SJCRH30 (cell line): ENCODE measurements around the gene ARID1B. TPM values are rescaled to one million over a fixed set of nuclear protein-coding genes. Genes with fewer than 3 reads are reported as not detected.
A peak's percentile ranks its signal among the peaks of the same experiment; 100 is the strongest.

Experiments used
- DNase-seq, 2 experiments: peaks; one replicate each; pipeline ENCODE4 v3.0.0-alpha.2; 2015 to 2020
- H3K27ac ChIP-seq: fragments of 250-450 bp; sonication (Bioruptor Pico); 2 replicates; pipeline ENCODE4 v1.5.1; 2020; ENCODE audit warnings: mild to moderate bottlenecking, moderate library complexity
- H3K27me3 ChIP-seq: fragments of 250-450 bp; sonication (Bioruptor Pico); 2 replicates; pipeline ENCODE4 v1.5.1; 2020; ENCODE audit warnings: mild to moderate bottlenecking, moderate library complexity
- H3K36me3 ChIP-seq: fragments of 250-450 bp; sonication (Bioruptor Pico); 2 replicates; pipeline ENCODE4 v1.5.1; 2020; ENCODE audit warnings: mild to moderate bottlenecking, moderate library complexity
- H3K4me1 ChIP-seq: fragments of 250-450 bp; sonication (Bioruptor Pico); 2 replicates; pipeline ENCODE4 v1.5.1; 2020; ENCODE audit warnings: mild to moderate bottlenecking, moderate library complexity
- H3K4me3 ChIP-seq: fragments of 250-450 bp; sonication (Bioruptor Pico); 2 replicates; pipeline ENCODE4 v1.5.1; 2020; ENCODE audit warnings: mild to moderate bottlenecking, moderate library complexity
- H3K9me3 ChIP-seq: fragments of 250-450 bp; sonication (Bioruptor Pico); replicated peaks from 2 replicates; pipeline ENCODE4 v1.5.1; 2020; ENCODE audit warnings: mild to moderate bottlenecking, moderate library complexity
- total RNA-seq: library from RNA; depleted of rRNA; stranded (reverse); fragments of >200 nt; shearing (Covaris generic); gene quantifications from 2 replicates; pipeline ENCODE4 v1.2.3, GENCODE V29; 2014

Gene ARID1B
- total RNA-seq, 1 experiment from 2014 or later: 28.5 TPM

DNA sequence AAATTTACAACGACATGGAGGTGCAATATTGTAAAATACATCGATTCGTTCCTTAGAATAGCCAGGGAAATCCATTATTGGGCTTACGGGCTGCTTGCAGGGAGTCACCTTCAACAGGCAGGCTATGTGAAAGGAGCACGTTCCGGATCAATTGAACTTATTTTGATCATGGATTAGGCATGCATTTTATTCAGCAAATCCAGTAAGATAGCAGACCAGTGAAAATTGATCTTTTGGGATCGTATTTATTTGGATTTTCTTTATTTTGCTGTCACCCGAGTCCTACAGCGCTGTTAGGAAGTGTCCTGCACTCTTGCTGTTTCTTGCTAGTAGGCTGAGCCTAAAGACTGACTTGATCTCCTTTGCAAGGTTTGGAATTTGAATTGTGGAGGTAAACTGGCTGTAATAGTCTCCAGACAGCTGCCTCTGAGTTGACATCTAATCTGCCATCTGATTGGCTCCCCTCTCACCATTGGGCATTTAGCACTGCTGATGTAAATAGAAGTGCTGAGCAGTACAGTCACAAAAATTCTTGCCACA is 3.0 kb downstream of the ARID1B start:
- peak overlapping the region; percentile 86 for H3K4me3 ChIP-seq
- peak; percentile 70 to 88 for DNase-seq
- H3K4me1 ChIP-seq: peaks cover 18% of the 10 kb centered on the region
- H3K36me3 ChIP-seq: no peaks in the 10 kb centered on the region
- no peaks in the 10 kb centered on the region for H3K27me3 ChIP-seq
- no peaks in the 10 kb centered on the region for H3K9me3 ChIP-seq
- peak overlapping the region; percentile 86 for H3K27ac ChIP-seq

DNA sequence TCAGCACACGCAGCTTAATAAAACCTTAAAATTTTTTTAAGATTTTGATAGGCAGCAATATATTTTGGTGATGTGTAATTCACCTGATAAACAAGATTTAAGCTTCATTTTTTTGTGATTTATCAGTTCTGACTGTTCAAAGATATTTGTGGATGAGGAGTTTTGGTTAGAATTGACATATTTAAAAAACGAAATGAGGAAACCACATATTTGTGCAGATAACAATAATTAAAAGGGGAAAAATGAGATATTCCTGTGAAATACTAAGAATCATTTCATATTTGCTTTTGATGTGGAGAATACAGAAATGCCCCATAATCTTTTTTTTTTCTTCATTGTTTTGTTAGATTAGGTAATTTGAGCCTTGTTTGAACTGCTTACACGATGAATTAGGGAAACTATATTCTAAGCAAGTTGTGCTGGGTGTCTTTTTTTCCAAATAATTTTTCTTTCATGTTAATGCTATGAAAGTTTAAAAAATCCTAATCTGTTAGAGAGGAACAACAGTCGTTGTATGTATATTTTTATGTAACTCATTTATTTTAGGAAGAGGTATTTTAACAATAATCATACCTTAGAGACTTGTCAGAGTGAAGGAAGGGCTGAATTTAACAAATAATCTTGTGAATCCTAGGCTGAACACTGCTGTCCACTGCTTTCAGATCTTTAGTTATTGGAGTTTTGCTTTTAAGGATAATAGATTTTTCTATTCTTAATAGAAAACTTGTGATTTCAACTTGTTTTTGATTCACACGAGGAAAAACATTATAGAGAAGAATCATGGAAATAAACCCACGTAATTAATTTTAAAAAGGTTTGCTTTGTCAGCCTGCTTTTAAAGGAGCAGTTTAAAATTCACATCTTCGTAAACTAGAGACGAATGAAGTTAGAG is 4.0 kb downstream of the ARID1B start:
- H3K27me3 ChIP-seq: no peaks in the 10 kb centered on the region
- no peak overlapping the region; the same call in 1 of the 2 replicates for H3K4me3 ChIP-seq
- DNase-seq: no peak
- H3K4me1 ChIP-seq: peaks cover 13% of the 10 kb centered on the region
- H3K9me3 ChIP-seq: no peaks in the 10 kb centered on the region
- peaks cover 3% of the 10 kb centered on the region; the same call in 1 of the 2 replicates for H3K36me3 ChIP-seq
- no peak overlapping the region for H3K27ac ChIP-seq

DNA sequence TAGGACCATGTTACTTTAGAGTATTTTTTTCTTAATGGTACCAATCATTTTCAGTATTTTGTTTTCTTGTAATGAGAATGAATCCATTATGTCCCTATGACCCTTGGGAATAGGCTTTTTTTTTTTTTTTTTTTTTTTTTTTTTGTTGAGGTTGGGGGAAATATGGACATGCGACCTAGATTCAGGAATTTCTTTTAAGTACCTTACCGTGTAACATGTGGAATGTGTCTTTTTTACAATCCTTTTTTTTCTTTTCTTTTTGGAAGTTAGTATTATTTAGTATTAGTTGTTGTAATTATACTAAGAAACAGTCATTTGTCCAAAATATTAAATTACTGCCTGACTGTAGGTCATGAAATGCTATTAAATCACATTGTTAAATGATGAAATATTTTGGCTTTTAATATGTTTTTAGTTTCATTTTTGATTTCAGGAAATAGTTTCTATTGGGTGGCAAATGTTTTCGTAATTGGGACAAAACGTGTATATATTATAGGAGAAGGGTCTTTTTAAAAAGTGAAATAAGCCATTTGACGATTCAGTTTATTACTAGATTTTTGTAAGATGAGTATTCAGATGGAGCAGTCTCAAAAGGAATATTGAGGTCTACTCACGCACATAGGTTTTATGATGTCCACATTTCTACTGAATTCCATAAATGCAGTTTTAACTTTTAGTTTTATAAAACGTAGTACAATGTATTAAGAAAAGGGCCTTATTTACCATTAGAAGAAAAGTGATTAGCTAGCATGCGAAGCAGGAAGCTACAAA is 4.9 kb downstream of the ARID1B start:
- no peaks in the 10 kb centered on the region for H3K27me3 ChIP-seq
- H3K4me1 ChIP-seq: peaks cover 13% of the 10 kb centered on the region
- H3K27ac ChIP-seq: no peak overlapping the region
- H3K4me3 ChIP-seq: no peak overlapping the region
- no peaks in the 10 kb centered on the region for H3K9me3 ChIP-seq
- DNase-seq: no peak
- H3K36me3 ChIP-seq: peaks cover 3% of the 10 kb centered on the region; the same call in 1 of the 2 replicates

GRCh38 chr6:156782691-156783320 is 5.6 kb downstream of the ARID1B start:
- DNase-seq: no peak
- no peaks in the 10 kb centered on the region for H3K9me3 ChIP-seq
- H3K4me3 ChIP-seq: no peak overlapping the region
- H3K36me3 ChIP-seq: peaks cover 5% of the 10 kb centered on the region; the same call in 1 of the 2 replicates
- H3K4me1 ChIP-seq: peaks cover 13% of the 10 kb centered on the region
- H3K27ac ChIP-seq: no peak overlapping the region
- H3K27me3 ChIP-seq: no peaks in the 10 kb centered on the region

DNA sequence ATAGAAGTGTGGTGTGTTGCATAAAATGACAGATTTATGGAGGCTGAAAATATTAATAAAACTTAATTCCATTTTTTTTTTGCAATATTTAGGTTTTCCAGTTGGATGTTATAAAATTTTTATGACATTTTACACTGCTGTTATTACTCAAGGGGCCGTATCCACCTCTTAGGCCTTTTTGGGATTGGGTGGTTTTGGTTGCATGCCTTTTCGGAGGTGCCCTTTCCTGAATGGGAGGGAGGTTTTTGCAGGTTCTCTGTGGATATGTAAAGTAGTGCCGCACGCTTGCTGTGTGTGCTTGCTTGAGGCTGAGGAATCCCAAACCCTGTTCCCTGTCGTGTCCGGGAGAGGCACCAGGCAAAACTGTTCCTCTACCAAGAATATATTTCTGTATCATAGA is 6.8 kb downstream of the ARID1B start:
- DNase-seq: no peak
- no peaks in the 10 kb centered on the region for H3K9me3 ChIP-seq
- peaks cover 13% of the 10 kb centered on the region for H3K4me1 ChIP-seq
- peaks cover 5% of the 10 kb centered on the region; the same call in 1 of the 2 replicates for H3K36me3 ChIP-seq
- H3K27ac ChIP-seq: no peak overlapping the region
- H3K27me3 ChIP-seq: no peaks in the 10 kb centered on the region
- no peak overlapping the region for H3K4me3 ChIP-seq

DNA sequence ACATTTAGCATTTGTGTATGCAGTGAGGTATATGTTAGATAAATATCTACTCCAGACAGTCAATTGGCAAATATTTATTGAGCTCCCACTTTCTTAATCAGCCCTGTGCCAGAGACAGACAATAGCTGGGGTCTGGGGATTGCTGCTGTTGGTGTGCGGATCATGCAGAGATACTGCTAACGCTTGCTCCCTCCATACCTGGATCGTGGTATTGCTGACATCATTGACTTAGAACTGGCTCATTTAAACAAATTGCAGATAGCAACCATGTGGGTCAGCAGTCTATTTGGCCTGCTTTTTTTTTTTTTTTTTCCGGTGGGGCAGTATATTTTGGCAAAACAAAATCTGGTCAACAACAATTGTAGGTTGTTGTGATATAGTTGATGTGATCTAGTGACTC is 9.5 kb downstream of the ARID1B start:
- peaks cover 10% of the 10 kb centered on the region for H3K4me1 ChIP-seq
- DNase-seq: no peak

DNA sequence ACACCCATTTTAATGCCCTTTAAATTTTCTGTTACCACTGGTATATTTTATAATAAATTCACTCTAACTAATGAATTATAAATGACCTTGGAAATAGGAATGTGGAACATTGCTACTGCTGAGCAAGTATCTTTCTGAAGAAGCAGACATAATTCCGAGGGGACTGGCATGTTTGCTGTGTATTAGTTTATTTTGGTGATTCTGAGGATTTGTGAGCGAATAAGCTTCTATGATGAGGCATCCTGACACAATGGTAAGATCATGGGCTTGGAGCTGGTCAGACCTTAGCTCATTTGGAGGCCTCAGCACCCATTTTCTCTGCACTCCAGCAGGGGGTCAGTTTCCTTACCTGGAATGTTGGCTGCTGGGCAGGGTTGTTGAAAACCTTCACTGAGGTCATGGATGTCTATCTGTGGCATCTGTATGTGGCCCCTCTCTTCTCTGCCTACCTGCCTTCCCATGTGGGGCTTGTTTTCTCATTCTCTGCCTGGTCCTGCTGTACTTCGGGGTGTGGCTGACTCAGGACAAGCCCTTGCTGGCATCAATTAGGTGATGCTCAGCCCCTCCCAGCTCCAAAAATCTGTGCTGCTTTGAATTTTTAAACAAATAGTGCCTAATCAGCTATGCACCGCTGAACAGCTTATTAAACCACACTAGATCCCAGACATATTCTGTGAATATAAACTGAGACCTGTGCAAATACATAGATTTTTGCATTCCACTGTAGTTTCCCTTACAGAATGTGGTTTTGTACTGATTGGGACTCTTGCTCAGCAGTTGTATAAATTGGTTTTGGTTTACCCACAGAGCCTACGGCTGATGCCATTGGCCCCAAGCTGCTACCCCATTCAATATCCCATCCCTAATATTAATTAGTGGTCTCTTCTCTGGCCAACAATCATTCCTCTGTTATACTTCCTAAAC is 10.7 kb downstream of the ARID1B start:
- H3K9me3 ChIP-seq: no peaks in the 10 kb centered on the region
- H3K36me3 ChIP-seq: peaks cover 5% of the 10 kb centered on the region; the same call in 1 of the 2 replicates
- peaks cover 5% of the 10 kb centered on the region; the same call in 1 of the 2 replicates for H3K4me1 ChIP-seq
- H3K27ac ChIP-seq: no peak overlapping the region
- H3K27me3 ChIP-seq: no peaks in the 10 kb centered on the region
- no peak overlapping the region for H3K4me3 ChIP-seq
- DNase-seq: no peak

More for the DNA sequence above, 9.5 kb downstream of the ARID1B start:
- Histone ChIP-seq H3K27me3 (no peaks in the 10 kb centered on the region), H3K9me3 (no peaks in the 10 kb centered on the region), H3K4me3 (no peak overlapping the region), H3K27ac (no peak overlapping the region), H3K36me3 (peaks cover 5% of the 10 kb centered on the region; the same call in 1 of the 2 replicates)

GRCh38 chr6:156789081-156789943 is 12.1 kb downstream of the ARID1B start:
- Histone ChIP-seq H3K9me3 (no peaks in the 10 kb centered on the region), H3K27ac (no peak overlapping the region), H3K4me3 (no peak overlapping the region), H3K4me1 (peaks cover 5% of the 10 kb centered on the region; the same call in 1 of the 2 replicates), H3K36me3 (peaks cover 5% of the 10 kb centered on the region; the same call in 1 of the 2 replicates), H3K27me3 (no peaks in the 10 kb centered on the region)
- no peak for DNase-seq

DNA sequence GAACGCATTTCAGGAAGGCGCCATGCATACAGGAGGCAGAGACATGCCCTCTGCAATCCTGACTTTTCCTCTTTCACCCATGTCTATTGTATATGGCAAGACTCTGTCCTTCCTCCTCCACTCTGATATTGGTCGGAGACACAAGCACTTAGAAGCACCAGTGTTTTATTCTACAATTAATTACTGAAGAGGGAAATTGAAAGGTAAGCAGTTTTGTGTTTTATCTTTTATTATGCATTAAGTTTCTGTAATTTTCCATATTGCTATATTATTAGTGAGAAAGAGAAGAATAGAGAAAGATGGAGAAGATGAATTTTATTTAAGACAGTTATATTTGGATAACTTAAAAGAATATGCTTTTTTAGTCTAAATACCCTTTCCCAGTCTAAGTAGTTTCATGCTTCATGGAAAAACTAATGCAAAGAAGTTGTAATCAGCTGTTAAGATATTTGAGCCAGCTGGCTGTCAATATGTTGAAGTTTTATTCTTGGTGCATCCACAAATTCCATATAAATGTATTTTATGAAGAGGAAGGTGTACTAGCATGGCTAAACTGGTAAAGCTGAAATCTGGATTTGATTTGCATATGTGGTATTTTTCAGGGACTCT is 13.6 kb downstream of the ARID1B start:
- H3K9me3 ChIP-seq: no peaks in the 10 kb centered on the region
- peaks cover 5% of the 10 kb centered on the region; the same call in 1 of the 2 replicates for H3K4me1 ChIP-seq
- H3K27me3 ChIP-seq: no peaks in the 10 kb centered on the region
- no peak for DNase-seq
- no peak overlapping the region for H3K27ac ChIP-seq
- 0 out of 2 replicates have a peak, but pooled peaks cover 2% of the 10 kb centered on the region for H3K36me3 ChIP-seq
- H3K4me3 ChIP-seq: no peak overlapping the region

DNA sequence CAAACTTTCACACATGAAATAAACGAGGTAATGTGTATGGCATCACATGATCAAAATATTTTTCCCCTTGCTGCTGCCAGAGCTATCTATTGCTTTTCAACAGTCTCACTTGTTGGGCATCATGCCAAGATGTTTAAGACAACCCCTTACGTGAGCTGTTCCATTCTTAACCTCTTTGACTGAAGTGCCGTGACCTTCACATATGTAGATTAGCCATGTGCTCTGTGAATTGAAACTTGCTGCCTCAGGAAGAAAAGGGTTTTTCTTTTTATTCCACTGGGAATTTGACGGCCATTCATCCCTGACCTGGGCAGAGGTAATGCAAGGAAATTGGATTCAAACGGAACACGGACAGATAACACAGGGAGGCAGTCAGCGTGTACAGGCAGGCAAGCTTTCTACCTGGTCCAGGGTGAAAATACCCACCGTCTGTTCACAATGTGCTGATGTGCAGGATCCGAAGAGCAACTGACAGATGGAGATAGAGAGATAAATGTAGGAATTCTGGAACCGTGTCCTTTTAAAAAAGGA is 14.2 kb downstream of the ARID1B start:
- Histone ChIP-seq H3K36me3 (0 out of 2 replicates have a peak, but pooled peaks cover 2% of the 10 kb centered on the region), H3K4me1 (peaks cover 5% of the 10 kb centered on the region; the same call in 1 of the 2 replicates), H3K27me3 (no peaks in the 10 kb centered on the region), H3K4me3 (no peak overlapping the region), H3K27ac (no peak overlapping the region), H3K9me3 (no peaks in the 10 kb centered on the region)
- peak in 1 of 2 experiments; percentile 60 for DNase-seq

DNA sequence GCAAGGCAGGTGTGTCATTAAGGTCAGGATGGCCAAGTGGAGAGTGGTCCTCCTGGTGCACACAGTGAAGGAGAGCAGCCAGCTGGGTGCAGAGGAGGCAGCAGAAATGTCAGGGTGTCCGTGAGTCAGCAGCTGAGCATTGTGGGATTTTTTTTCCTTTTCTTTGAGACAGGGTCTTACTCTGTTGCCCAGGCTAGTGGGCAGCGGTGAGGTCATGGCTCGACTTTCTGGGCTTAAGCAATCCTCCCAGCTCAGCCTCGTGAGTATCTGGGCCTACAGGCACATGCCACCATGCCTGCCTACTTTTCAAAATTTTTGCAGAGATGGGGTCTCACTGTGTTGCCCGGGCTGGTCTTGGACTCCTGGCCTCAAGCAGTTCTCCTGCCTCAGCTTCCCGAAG is 16.0 kb downstream of the ARID1B start:
- no peak for DNase-seq
- Histone ChIP-seq H3K27me3 (no peaks in the 10 kb centered on the region), H3K36me3 (no peaks in the 10 kb centered on the region), H3K27ac (no peak overlapping the region), H3K4me1 (peaks cover 5% of the 10 kb centered on the region; the same call in 1 of the 2 replicates), H3K4me3 (no peak overlapping the region), H3K9me3 (no peaks in the 10 kb centered on the region)
